GM08714 (cell line): ENCODE measurements around the gene ADCY6.
"Not testable (repeated sequence)": the region's sequence is repeated elsewhere in the genome, so short reads cannot be mapped to it uniquely, and the experiment has no call there.

Experiments
- H3K4me3 ChIP-seq: fragments of 200-500 bp; sonication (Bioruptor generic); 2 replicates; pipeline ENCODE4 v1.5.1; 2014; ENCODE audit warnings: mild to moderate bottlenecking, low read length, inconsistent platforms
- ZNF274 ChIP-seq: IDR thresholded peaks from 2 replicates; pipeline ENCODE4 v1.6.1; 2012; ENCODE audit warnings: mild to moderate bottlenecking, low read depth, low read length

Gene ADCY6

GRCh38 chr12:48767521-48767920 lies 21.4 kb downstream of the ADCY6 start:
- no peak for TF ChIP-seq ZNF274
- no peak overlapping the region for H3K4me3 ChIP-seq

GRCh38 chr12:48767047-48767446 lies 21.8 kb downstream of the ADCY6 start:
- TF ChIP-seq ZNF274 = no peak
- H3K4me3 ChIP-seq = no peak overlapping the region

DNA sequence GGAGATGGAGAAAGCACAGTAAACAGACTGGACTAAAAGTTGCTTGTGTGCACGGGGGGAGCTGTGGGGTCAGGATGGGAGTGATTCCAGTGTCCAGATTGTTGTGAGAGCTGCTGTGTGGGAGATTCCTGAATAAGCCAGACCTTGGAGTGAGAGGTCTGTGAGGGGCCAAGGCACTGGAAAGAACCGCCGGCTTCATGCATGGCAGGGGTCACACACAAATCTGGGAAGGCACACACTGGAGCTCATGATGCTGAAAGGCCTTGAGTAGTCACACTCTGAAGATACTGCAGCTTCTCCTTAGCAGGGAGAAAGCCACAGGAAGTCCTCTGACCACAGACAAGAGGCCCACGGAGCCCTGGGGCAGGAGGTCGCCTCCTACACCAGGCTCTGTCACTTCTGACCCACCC lies 23.1 kb downstream of the ADCY6 start:
- no peak overlapping the region for H3K4me3 ChIP-seq
- TF ChIP-seq ZNF274 = no peak

- no peak for TF ChIP-seq ZNF274
- no peak overlapping the region for H3K4me3 ChIP-seq
Observed at GRCh38 chr12:48764521-48764920, 24.4 kb downstream of the ADCY6 start.

- H3K4me3 ChIP-seq = no peak overlapping the region
- TF ChIP-seq ZNF274 = no peak
Observed at GRCh38 chr12:48758737-48759136, 30.2 kb downstream of the ADCY6 start.

GRCh38 chr12:48758186-48758585 lies 30.7 kb downstream of the ADCY6 start:
- TF ChIP-seq ZNF274 = no peak
- no peak overlapping the region for H3K4me3 ChIP-seq

DNA sequence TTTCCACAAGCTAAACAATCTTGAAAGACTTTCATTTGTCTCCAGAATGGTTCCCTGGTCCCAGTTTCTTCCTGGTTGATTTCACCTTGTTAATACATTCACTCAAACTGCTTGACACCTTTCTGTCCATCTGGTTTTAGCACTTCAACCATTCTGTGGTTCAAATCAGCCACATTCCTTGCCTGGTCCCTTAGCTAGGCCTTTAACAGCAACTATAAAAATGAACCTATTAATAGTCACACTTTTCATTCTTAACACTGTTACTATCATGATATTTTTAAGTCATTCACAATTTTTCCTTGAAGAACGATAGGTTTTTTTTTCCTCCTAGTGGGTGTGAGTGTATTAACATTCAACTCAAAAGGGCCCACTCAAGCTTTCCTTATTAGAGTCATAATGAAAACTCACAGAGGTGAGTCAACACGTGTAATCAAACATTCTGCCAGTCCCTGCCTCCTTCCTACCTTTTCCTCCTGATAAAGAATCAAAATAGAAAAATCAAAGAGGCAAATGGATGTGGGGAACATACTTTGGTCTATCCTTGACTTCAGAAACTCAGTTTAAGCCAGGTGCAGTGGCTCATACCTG lies 38.0 kb downstream of the ADCY6 start:
- H3K4me3 ChIP-seq = no peak overlapping the region
- TF ChIP-seq ZNF274 = no peak

GRCh38 chr12:48750215-48750614 lies 38.7 kb downstream of the ADCY6 start:
- H3K4me3 ChIP-seq = no peak overlapping the region
- no peak for TF ChIP-seq ZNF274

- no peak for TF ChIP-seq ZNF274
Observed at GRCh38 chr12:48744251-48745008, 44.5 kb downstream of the ADCY6 start.

GRCh38 chr12:48739618-48740269 lies 49.1 kb downstream of the ADCY6 start:
- TF ChIP-seq ZNF274 = no peak

More at GRCh38 chr12:48744251-48745008, 44.5 kb downstream of the ADCY6 start:
- no peak overlapping the region for H3K4me3 ChIP-seq

GRCh38 chr12:48736456-48736855 lies 52.4 kb downstream of the ADCY6 start:
- no peak overlapping the region for H3K4me3 ChIP-seq
- TF ChIP-seq ZNF274 = no peak

More at GRCh38 chr12:48739618-48740269, 49.1 kb downstream of the ADCY6 start:
- no peak overlapping the region for H3K4me3 ChIP-seq

GRCh38 chr12:48728807-48729206 lies 60.1 kb downstream of the ADCY6 start:
- TF ChIP-seq ZNF274 = no peak

DNA sequence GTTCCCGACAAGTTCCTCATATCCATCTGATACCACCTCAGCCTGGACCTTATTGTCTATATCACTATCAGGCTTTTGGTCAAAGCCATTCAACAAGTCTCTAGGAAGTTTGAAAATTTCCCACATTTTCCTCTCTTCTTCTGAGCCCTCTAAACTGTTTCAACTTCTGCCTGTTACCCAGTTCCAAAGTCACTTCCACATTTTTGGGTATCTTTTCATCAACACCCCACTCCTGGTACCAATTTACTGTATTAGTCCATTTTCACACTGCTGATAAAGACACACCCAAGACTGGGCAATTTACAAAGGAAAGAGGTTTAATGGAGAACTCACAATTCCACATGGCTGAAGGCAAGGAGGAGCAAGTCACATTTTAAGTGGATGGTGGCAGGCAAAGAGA lies 68.2 kb downstream of the ADCY6 start:
- H3K4me3 ChIP-seq = not testable (repeated sequence)

More at GRCh38 chr12:48728807-48729206, 60.1 kb downstream of the ADCY6 start:
- no peak overlapping the region for H3K4me3 ChIP-seq

- not testable (repeated sequence) for H3K4me3 ChIP-seq
Observed at GRCh38 chr12:48720171-48720570, 68.7 kb downstream of the ADCY6 start.

DNA sequence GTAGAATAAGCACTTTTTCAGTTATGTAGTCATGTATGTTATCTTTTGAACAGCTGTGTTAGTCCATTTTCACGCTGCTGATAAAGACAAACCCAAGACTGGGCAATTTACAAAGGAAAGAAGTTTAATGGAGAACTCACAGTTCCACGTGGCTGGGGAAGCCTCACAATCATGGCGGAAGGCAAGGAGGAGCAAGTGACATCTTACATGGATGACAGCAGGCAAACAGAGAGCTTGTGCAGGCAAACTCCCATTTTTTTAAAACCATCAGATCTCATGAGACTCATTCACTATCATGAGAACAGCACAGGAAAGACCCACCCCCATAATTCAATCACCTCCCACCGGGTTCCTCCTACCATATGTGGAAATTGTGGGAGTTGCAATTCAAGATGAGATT lies 69.9 kb downstream of the ADCY6 start:
- H3K4me3 ChIP-seq = not testable (repeated sequence)
